ENCODE data around the gene GALNT2. TPM values are rescaled to one million over a fixed set of nuclear protein-coding genes. Genes with fewer than 3 reads are reported as not detected.

GALNT2 gene
- total RNA-seq, 2 donors from 2014 or later = 29.9 to 39.5 TPM

GRCh38 chr1:230186874-230187273 lies 119.8 kb downstream of the GALNT2 start:
- no peaks in the 10 kb centered on the region for H3K9me3 ChIP-seq
- no peak for TF ChIP-seq CTCF (IDR thresholded peaks at IDR 0.05)
- H3K4me3 ChIP-seq = no peak overlapping the region
- H3K27me3 ChIP-seq = no peaks in the 10 kb centered on the region
- peak overlapping the region in 1 of 2 donors; percentile 56 for H3K27ac ChIP-seq
- no peak for DNase-seq (ENCODE audit: low spot score)
- no peaks in the 10 kb centered on the region for H3K36me3 ChIP-seq
- peaks cover 0 to 47% of the 10 kb centered on the region in 2 donors for H3K4me1 ChIP-seq

DNA sequence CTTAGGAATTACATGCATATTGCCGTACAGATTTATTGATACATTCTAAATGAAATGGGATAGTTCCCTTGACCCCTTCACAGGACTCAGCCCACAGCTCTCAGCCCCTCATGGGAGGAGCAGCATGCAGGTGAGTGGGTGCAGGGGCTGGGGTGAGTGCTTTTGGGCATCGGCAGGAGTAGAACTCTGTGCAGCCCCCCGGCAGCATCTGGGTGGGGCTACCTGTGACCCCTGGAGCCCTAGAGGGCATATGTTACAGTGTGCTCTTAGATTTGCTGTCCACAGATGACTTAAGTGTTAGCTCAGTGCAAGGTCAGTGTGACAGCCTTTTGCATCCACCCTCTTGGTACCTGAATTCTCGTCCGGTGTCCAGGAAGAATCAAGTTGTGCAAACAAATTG lies 120.3 kb downstream of the GALNT2 start:
- Histone ChIP-seq H3K27me3 (no peaks in the 10 kb centered on the region), H3K27ac (no peak overlapping the region), H3K4me1 (peaks cover 0 to 50% of the 10 kb centered on the region in 2 donors), H3K9me3 (no peaks in the 10 kb centered on the region), H3K4me3 (no peak overlapping the region), H3K36me3 (no peaks in the 10 kb centered on the region)
- DNase-seq (ENCODE audit: low spot score) = no peak
- TF ChIP-seq CTCF (IDR thresholded peaks at IDR 0.05) = no peak

DNA sequence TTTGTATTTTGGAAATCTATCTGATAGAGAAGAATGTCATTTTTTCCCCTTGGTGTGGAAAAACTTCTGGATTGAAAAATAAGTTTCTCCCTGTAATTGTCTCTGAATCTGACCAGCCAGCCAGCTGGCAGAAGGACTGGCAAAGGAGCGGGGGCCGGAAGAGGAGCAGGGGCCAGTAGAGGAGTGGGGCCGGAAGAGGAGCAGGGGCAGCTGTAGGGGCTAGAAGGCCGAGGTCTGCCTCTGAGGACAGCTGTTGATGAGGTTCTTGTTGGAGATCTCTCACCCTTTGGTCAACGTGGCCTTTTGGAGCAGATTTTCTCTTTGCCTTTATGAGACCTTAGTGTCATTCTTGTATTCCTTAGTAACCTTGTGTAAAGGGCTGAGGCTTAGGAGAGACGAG lies 121.8 kb downstream of the GALNT2 start:
- Histone ChIP-seq H3K9me3 (no peaks in the 10 kb centered on the region), H3K27me3 (no peaks in the 10 kb centered on the region), H3K4me1 (peaks cover 0 to 50% of the 10 kb centered on the region in 2 donors), H3K4me3 (no peak overlapping the region), H3K27ac (peak overlapping the region; percentile 87 to 88), H3K36me3 (no peaks in the 10 kb centered on the region)
- DNase-seq (ENCODE audit: low spot score) = no peak
- TF ChIP-seq CTCF (IDR thresholded peaks at IDR 0.05) = no peak

DNA sequence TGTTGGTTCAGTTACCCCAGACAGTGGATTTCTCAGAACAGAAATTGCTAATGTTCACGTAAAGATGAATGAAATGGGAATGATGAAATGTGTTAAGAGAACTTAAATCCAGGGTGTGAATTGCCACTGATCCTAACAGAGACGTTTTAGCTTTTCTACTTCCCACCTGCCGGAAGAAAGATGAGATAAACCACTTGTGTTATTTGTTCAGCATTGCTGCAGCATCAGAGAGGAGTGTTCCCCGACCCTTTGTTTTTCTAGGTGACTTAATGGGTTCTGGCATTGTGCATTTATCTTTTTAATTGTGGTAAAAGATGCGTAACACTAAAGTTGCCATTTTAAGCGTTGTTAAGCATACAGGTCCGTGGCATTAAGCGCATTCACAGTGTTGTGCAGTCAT lies 122.3 kb downstream of the GALNT2 start:
- peak overlapping the region; percentile 87 to 88 for H3K27ac ChIP-seq
- no peaks in the 10 kb centered on the region for H3K27me3 ChIP-seq
- no peaks in the 10 kb centered on the region for H3K9me3 ChIP-seq
- H3K4me3 ChIP-seq = no peak overlapping the region
- peaks cover 0 to 50% of the 10 kb centered on the region in 2 donors for H3K4me1 ChIP-seq
- H3K36me3 ChIP-seq = no peaks in the 10 kb centered on the region
- TF ChIP-seq CTCF (IDR thresholded peaks at IDR 0.05) = no peak
- no peak for DNase-seq (ENCODE audit: low spot score)

DNA sequence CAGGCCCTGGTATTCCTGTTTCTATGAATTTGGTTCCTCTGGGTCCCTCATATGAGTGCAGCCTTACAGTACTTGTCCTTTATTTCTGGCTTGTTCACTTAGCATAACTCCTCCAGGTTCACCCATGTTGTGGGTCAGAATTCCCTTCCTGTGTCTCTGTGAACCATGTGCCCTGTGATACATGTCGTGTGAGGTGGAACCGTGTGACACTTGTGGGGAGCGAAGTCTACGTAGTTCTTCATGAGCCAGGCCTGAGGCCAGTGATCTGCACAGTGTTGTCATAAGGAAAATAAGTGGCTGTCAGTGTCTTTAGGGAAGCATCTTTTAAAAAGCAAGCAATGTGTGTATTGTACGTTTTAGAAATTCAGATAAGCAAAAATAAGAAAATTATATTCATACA lies 122.8 kb downstream of the GALNT2 start:
- no peak for DNase-seq (ENCODE audit: low spot score)
- no peaks in the 10 kb centered on the region for H3K27me3 ChIP-seq
- H3K9me3 ChIP-seq = no peaks in the 10 kb centered on the region
- no peaks in the 10 kb centered on the region for H3K36me3 ChIP-seq
- H3K4me3 ChIP-seq = no peak overlapping the region
- no peak for TF ChIP-seq CTCF (IDR thresholded peaks at IDR 0.05)
- peak overlapping the region; percentile 87 to 88 for H3K27ac ChIP-seq
- H3K4me1 ChIP-seq = peaks cover 0 to 50% of the 10 kb centered on the region in 2 donors

GRCh38 chr1:230191079-230191804 lies 124.2 kb downstream of the GALNT2 start:
- Histone ChIP-seq H3K4me3 (no peak overlapping the region), H3K4me1 (peaks cover 0 to 41% of the 10 kb centered on the region in 2 donors), H3K27ac (peak overlapping the region; percentile 87 to 88), H3K27me3 (no peaks in the 10 kb centered on the region), H3K36me3 (no peaks in the 10 kb centered on the region), H3K9me3 (no peaks in the 10 kb centered on the region)
- peak; percentile 95 for DNase-seq (ENCODE audit: low spot score)
- no peak for TF ChIP-seq CTCF (IDR thresholded peaks at IDR 0.05)
